HCT116 (cell line): Measurements from ENCODE around the gene SELPLG. TPM values are rescaled to one million over a fixed set of nuclear protein-coding genes. Genes with fewer than 3 reads are reported as not detected.

Experiments
- ATAC-seq: fragments of 200-7000 bp; cut with Tn5 transposase; 2 replicates; pipeline ENCODE4 v1.9.1; 2020; ENCODE audit warnings: mild to moderate bottlenecking, moderate library complexity
- BruUV-seq: library from RNA; stranded (reverse); fragments of 400-500 nt; replicated peaks from 2 replicates; lab custom pipeline; 2021; lab: Mats Ljungman, UMichigan
- CTCF ChIA-PET: fragments of 300-600 bp; sonication (Branson Sonifier 250); formaldehyde crosslinking; loops from one replicate; lab custom pipeline; 2021; ENCODE audit warnings: antibody characterized with exemption; lab: Charles Lee
- POLR2A ChIA-PET: fragments of 300-600, 350-600 bp; sonication (Branson Sonifier 250); formaldehyde crosslinking; loops from one replicate; lab custom pipeline; 2021; ENCODE audit warnings: antibody characterized with exemption; lab: Charles Lee
- RAD21 ChIA-PET, 2 experiments: fragments of 300-600 bp; sonication (Branson Sonifier 250); formaldehyde crosslinking; loops; one replicate each; lab custom pipeline; 2023; ENCODE audit warnings: low total read pairs in 2 of 2; ENCODE audit not compliant: uncharacterized antibody in 2 of 2, unreplicated experiment in 2 of 2, low non-redundant PET in 1 of 2; lab: Charles Lee
- DNase-seq: peaks from one replicate; pipeline ENCODE4 v3.0.0-alpha.2; 2010; ENCODE audit warnings: low read depth, low spot score
- H2AFZ ChIP-seq: fragments of 200-600 bp; shearing (Covaris generic), sonication (generic); 2 replicates; pipeline ENCODE4 v1.6.1; 2017; ENCODE audit warnings: low read depth, mixed run types, mixed read lengths, antibody characterized with exemption, low read length; ENCODE audit not compliant: poor library complexity, severe bottlenecking
- H3K27ac ChIP-seq: 2 replicates; pipeline ENCODE4 v1.5.1; 2012; ENCODE audit warnings: low read depth, low read length
- H3K27me3 ChIP-seq: fragments of 200-600 bp; sonication (generic); 2 replicates; pipeline ENCODE4 v1.6.1; 2016; ENCODE audit warnings: mixed run types, low read length, mixed read lengths; ENCODE audit not compliant: insufficient read depth
- H3K36me3 ChIP-seq, 2 experiments: fragments of 200-500 bp in 1 of 2; fragments of 200-600 bp in 1 of 2; sonication (Bioruptor generic) in 1 of 2; sonication (generic) in 1 of 2; 2 replicates each; pipeline versions ENCODE4 v1.5.1 to v1.6.1; 2014 to 2016; ENCODE audit warnings: low read length in 2 of 2, inconsistent platforms in 1 of 2, mixed read lengths in 1 of 2, mixed run types in 1 of 2; ENCODE audit not compliant: insufficient read depth in 2 of 2, control insufficient read depth in 1 of 2
- H3K4me1 ChIP-seq, 2 experiments: fragments of 200-600 bp in 1 of 2; sonication (generic) in 1 of 2; 2 replicates each; pipeline versions ENCODE4 v1.5.1 to v1.6.1; 2012 to 2017; ENCODE audit warnings: low read length in 2 of 2, inconsistent platforms in 1 of 2, mild to moderate bottlenecking in 1 of 2, mixed read lengths in 1 of 2, mixed run types in 1 of 2, moderate library complexity in 1 of 2; ENCODE audit not compliant: insufficient read depth in 2 of 2, control insufficient read depth in 1 of 2
- H3K4me2 ChIP-seq: fragments of 200-600 bp; sonication (generic); 2 replicates; pipeline ENCODE4 v1.6.1; 2017; ENCODE audit warnings: mixed run types, low read length, mixed read lengths
- H3K4me3 ChIP-seq, 2 experiments: fragments of 200-600 bp in 1 of 2; sonication (generic) in 1 of 2; replicated peaks in 1 of 2; 2 replicates each; pipeline ENCODE4 v1.5.1; 2011 to 2016; ENCODE audit warnings: low read length in 2 of 2, control low read depth in 1 of 2, low read depth in 1 of 2, mild to moderate bottlenecking in 1 of 2, mixed read lengths in 1 of 2, mixed run types in 1 of 2
- H3K79me2 ChIP-seq: fragments of 200-600 bp; sonication (generic); 2 replicates; pipeline ENCODE4 v1.6.1; 2017; ENCODE audit warnings: mild to moderate bottlenecking, mixed run types, low read length, moderate library complexity, mixed read lengths; ENCODE audit not compliant: insufficient read depth
- H3K9ac ChIP-seq: fragments of 200-600 bp; sonication (generic); 2 replicates; pipeline ENCODE4 v1.6.1; 2016; ENCODE audit warnings: low read length, mixed read lengths
- H3K9me2 ChIP-seq: fragments of 200-600 bp; sonication (generic), shearing (Covaris generic); 2 replicates; pipeline ENCODE4 v1.6.1; 2017; ENCODE audit warnings: mixed run types, mild to moderate bottlenecking, moderate library complexity; ENCODE audit not compliant: insufficient read depth
- H3K9me3 ChIP-seq, 2 experiments: fragments of 200-500 bp in 1 of 2; fragments of 200-600 bp in 1 of 2; sonication (Bioruptor generic) in 1 of 2; sonication (generic) in 1 of 2; 2 replicates each; pipeline ENCODE4 v1.6.1; 2014 to 2017; ENCODE audit warnings: low read length in 2 of 2, mixed read lengths in 2 of 2, inconsistent platforms in 1 of 2, low read depth in 1 of 2, mild to moderate bottlenecking in 1 of 2, mixed run types in 1 of 2, moderate library complexity in 1 of 2; ENCODE audit not compliant: control insufficient read depth in 1 of 2, insufficient read depth in 1 of 2
- H4K20me1 ChIP-seq: fragments of 200-600 bp; sonication (generic), shearing (Covaris generic); 2 replicates; pipeline ENCODE4 v1.6.1; 2017; ENCODE audit warnings: mixed run types, mild to moderate bottlenecking, moderate library complexity; ENCODE audit not compliant: insufficient read depth
- CEBPB ChIP-seq: IDR thresholded peaks from 2 replicates; pipeline ENCODE4 v1.6.1; 2012; ENCODE audit warnings: low read depth
- CTCF ChIP-seq, 3 experiments: fragments of 200-600 bp in 1 of 3; sonication (generic) in 1 of 3; IDR thresholded peaks in 2 of 3; conservative IDR thresholded peaks in 1 of 3; 2 replicates each; pipeline ENCODE4 v1.5.1; 2012 to 2017; ENCODE audit warnings: low read depth in 2 of 3, low read length in 2 of 3, antibody characterized with exemption in 1 of 3, borderline replicate concordance in 1 of 3, control low read depth in 1 of 3, mild to moderate bottlenecking in 1 of 3, mixed read lengths in 1 of 3, mixed run types in 1 of 3, moderate library complexity in 1 of 3; ENCODE audit not compliant: insufficient read depth in 1 of 3
- EZH2phosphoT487 ChIP-seq: fragments of 200-600 bp; IDR thresholded peaks from 2 replicates; pipeline ENCODE4 v1.6.1; 2018; ENCODE audit warnings: antibody characterized with exemption, borderline replicate concordance
- FOSL1 ChIP-seq: IDR thresholded peaks from 2 replicates; pipeline ENCODE4 v1.6.1; 2012; ENCODE audit warnings: low read depth
- REST ChIP-seq: IDR thresholded peaks from 2 replicates; pipeline ENCODE4 v1.6.1; 2012; ENCODE audit warnings: low read depth
- SIN3A ChIP-seq: IDR thresholded peaks from 2 replicates; pipeline ENCODE4 v1.6.1; 2012; ENCODE audit warnings: low read depth
- ZFX ChIP-seq: fragments of 450-650 bp; IDR thresholded peaks from 2 replicates; pipeline ENCODE4 v1.6.1; 2017
- intact Hi-C: fragments of 100-400 bp; cut with micrococcal nuclease; formaldehyde crosslinking; loops from 2 replicates; pipeline ENCODE4 v1.10.0; 2022
- total RNA-seq: library from RNA; stranded (reverse); gene quantifications from one replicate; pipeline ENCODE4 v1.2.1, GENCODE V29; 2021; ENCODE audit not compliant: unreplicated experiment
- TF ChIP-seq, protein P1 (sequence below): IDR thresholded peaks from 2 replicates; pipeline ENCODE4 v1.6.1; 2011; ENCODE audit warnings: mild to moderate bottlenecking, low read length, moderate library complexity; ENCODE audit not compliant: insufficient replicate concordance; ENCODE audit errors: extremely low read depth

SELPLG gene
- total RNA-seq, 1 experiment from 2014 or later: 1.2 TPM

- Histone ChIP-seq H3K9ac (no peak overlapping the region), H3K27ac (no peak overlapping the region), H3K36me3 (no peaks in the 10 kb centered on the region), H4K20me1 (no peaks in the 10 kb centered on the region), H3K9me3 (no peaks in the 10 kb centered on the region), H3K4me1 (no peaks in the 10 kb centered on the region), H3K27me3 (no peaks in the 10 kb centered on the region), H2AFZ (no peak overlapping the region), H3K4me3 (no peak overlapping the region), H3K79me2 (no peaks in the 10 kb centered on the region), H3K9me2 (no peaks in the 10 kb centered on the region), H3K4me2 (no peak overlapping the region)
- BruUV-seq: no TSS peak
- ChIA-PET POLR2A (no interaction called here), RAD21 (no interaction called here), CTCF (no interaction called here)
- TF ChIP-seq ZFX: no peak
- no peak for TF ChIP-seq EZH2phosphoT487
- TF ChIP-seq SIN3A: no peak
- no peak for TF ChIP-seq CTCF (IDR thresholded peaks at IDR 0.05 in 2 of 3, conservative IDR thresholded peaks at IDR 0.05 in 1 of 3; ENCODE audit: borderline replicate concordance in 1 of 3, insufficient read depth in 1 of 3, low read depth in 2 of 3, low read length in 2 of 3)
- TF ChIP-seq REST: no peak
- TF ChIP-seq FOSL1: no peak
- TF ChIP-seq, protein P1, sequence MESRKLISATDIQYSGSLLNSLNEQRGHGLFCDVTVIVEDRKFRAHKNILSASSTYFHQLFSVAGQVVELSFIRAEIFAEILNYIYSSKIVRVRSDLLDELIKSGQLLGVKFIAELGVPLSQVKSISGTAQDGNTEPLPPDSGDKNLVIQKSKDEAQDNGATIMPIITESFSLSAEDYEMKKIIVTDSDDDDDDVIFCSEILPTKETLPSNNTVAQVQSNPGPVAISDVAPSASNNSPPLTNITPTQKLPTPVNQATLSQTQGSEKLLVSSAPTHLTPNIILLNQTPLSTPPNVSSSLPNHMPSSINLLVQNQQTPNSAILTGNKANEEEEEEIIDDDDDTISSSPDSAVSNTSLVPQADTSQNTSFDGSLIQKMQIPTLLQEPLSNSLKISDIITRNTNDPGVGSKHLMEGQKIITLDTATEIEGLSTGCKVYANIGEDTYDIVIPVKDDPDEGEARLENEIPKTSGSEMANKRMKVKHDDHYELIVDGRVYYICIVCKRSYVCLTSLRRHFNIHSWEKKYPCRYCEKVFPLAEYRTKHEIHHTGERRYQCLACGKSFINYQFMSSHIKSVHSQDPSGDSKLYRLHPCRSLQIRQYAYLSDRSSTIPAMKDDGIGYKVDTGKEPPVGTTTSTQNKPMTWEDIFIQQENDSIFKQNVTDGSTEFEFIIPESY: no peak
- TF ChIP-seq CEBPB: no peak
- no peak for DNase-seq
- intact Hi-C loops: no loop called here
- no peak for ATAC-seq
These were observed 47.4 kb downstream of the SELPLG start for GRCh38 chr12:108586306-108586705.
